DOHH2 (cell line): ENCODE data around the gene PDK4.

Experiments
- CTCF ChIP-seq: fragments of 200-600 bp; sonication (generic); IDR thresholded peaks from one replicate; pipeline ENCODE4 v1.5.1; 2014; ENCODE audit warnings: antibody characterized with exemption, mild to moderate bottlenecking, low read depth, low read length; ENCODE audit not compliant: poor library complexity, severe bottlenecking
- EZH2phosphoT487 ChIP-seq: fragments of 200-600 bp; sonication (generic); IDR thresholded peaks from 2 replicates; pipeline ENCODE4 v1.6.1; 2017; ENCODE audit warnings: borderline replicate concordance, mild to moderate bottlenecking, antibody characterized with exemption, low read length, moderate library complexity, mixed read lengths

- TF ChIP-seq CTCF, result no peak
- no peak for TF ChIP-seq EZH2phosphoT487
Measured at GRCh38 chr7:95630702-95631458, 34.6 kb upstream of the PDK4 start.
